ENCODE data around the gene FBXL16. TPM values are rescaled to one million over a fixed set of nuclear protein-coding genes. Genes with fewer than 3 reads are reported as not detected.

The FBXL16 gene
- total and polyA plus RNA-seq, 12 donors, result 0.04 to 0.64 (median 0.10) TPM; not detected in 4

- Histone ChIP-seq H3K4me1 (peaks cover 30 to 60% (median 49%) of the 10 kb centered on the region in 9 donors), H3K27ac (peak within 1 kb of the TSS; percentile 66 to 99 (median 96)), H3K36me3 (peaks cover 0 to 24% (median 18%) of the 10 kb centered on the region in 9 donors), H3K9me3 (no peaks in the 10 kb centered on the region), H3K4me3 (peak within 1 kb of the TSS; percentile 50 to 95 (median 71)), H3K27me3 (peaks cover 0 to 22% (median 0%) of the 10 kb centered on the region in 7 donors)
- DNase-seq (peak; percentile 90), ATAC-seq (peak; percentile 63 to 82 (median 70))
- 1% methylated on average over 74 to 91 of the region's 91 CpGs for WGBS, 2 donors
- intact Hi-C loops (cut with DNase I), result loop anchor here in 1 of 10 donors (2.0 kb wide), 1 partner anchor 41 kb away; the partner anchor contains the start of gene ANTKMT
- TF ChIP-seq, protein P1, sequence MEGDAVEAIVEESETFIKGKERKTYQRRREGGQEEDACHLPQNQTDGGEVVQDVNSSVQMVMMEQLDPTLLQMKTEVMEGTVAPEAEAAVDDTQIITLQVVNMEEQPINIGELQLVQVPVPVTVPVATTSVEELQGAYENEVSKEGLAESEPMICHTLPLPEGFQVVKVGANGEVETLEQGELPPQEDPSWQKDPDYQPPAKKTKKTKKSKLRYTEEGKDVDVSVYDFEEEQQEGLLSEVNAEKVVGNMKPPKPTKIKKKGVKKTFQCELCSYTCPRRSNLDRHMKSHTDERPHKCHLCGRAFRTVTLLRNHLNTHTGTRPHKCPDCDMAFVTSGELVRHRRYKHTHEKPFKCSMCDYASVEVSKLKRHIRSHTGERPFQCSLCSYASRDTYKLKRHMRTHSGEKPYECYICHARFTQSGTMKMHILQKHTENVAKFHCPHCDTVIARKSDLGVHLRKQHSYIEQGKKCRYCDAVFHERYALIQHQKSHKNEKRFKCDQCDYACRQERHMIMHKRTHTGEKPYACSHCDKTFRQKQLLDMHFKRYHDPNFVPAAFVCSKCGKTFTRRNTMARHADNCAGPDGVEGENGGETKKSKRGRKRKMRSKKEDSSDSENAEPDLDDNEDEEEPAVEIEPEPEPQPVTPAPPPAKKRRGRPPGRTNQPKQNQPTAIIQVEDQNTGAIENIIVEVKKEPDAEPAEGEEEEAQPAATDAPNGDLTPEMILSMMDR (IDR thresholded peaks at IDR 0.05), result no peak
Observed at GRCh38 chr16:679814-680624, 25.6 kb downstream of the FBXL16 start, which contains the start of gene STUB1. STUB1 (plus strand) TSS chr16:680410; CDS start chr16:680526, 116 bp downstream.

GRCh38 chr16:678858-679813 is 26.5 kb downstream of the FBXL16 start:
- peak overlapping the region; percentile 19 to 95 (median 68) for H3K4me3 ChIP-seq
- peaks cover 0 to 22% (median 0%) of the 10 kb centered on the region in 7 donors for H3K27me3 ChIP-seq
- H3K27ac ChIP-seq, result peak overlapping the region; percentile 54 to 97 (median 91)
- peaks cover 0 to 24% (median 18%) of the 10 kb centered on the region in 9 donors for H3K36me3 ChIP-seq
- intact Hi-C loops (cut with DNase I), result no loop called here
- peak; percentile 17 to 59 (median 40) for ATAC-seq
- peaks cover 30 to 60% (median 51%) of the 10 kb centered on the region in 9 donors for H3K4me1 ChIP-seq
- WGBS, 2 donors, result 22 to 24% methylated on average over 52 of the region's 52 CpGs
- no peaks in the 10 kb centered on the region for H3K9me3 ChIP-seq
- peak; percentile 74 to 82 for DNase-seq
- TF ChIP-seq, protein P1 (IDR thresholded peaks at IDR 0.05), result no peak

- no peak for DNase-seq
- H3K4me3 ChIP-seq, result no peak overlapping the region
- H3K4me1 ChIP-seq, result peaks cover 25 to 56% (median 48%) of the 10 kb centered on the region in 9 donors
- H3K27me3 ChIP-seq, result peaks cover 0 to 22% (median 0%) of the 10 kb centered on the region in 7 donors
- peak overlapping the region in 2 of 10 donors; percentile 75 to 90 for H3K27ac ChIP-seq
- no peaks in the 10 kb centered on the region for H3K9me3 ChIP-seq
- TF ChIP-seq, protein P1 (IDR thresholded peaks at IDR 0.05), result no peak
- WGBS, 2 donors, result 73 to 83% methylated on average over 21 of the region's 21 CpGs
- intact Hi-C loops (cut with DNase I), result no loop called here
- peaks cover 0 to 32% (median 20%) of the 10 kb centered on the region in 9 donors for H3K36me3 ChIP-seq
- ATAC-seq, result peak in 1 of 8 donors; percentile 1
Observed at GRCh38 chr16:678209-678857, 27.3 kb downstream of the FBXL16 start.
